ENCODE measurements around the gene RFTN2.
A peak's percentile ranks its signal among the peaks of the same experiment; 100 is the strongest.
"Not testable (repeated sequence)": the region's sequence is repeated elsewhere in the genome, so short reads cannot be mapped to it uniquely, and the experiment has no call there.

RFTN2 gene

DNA sequence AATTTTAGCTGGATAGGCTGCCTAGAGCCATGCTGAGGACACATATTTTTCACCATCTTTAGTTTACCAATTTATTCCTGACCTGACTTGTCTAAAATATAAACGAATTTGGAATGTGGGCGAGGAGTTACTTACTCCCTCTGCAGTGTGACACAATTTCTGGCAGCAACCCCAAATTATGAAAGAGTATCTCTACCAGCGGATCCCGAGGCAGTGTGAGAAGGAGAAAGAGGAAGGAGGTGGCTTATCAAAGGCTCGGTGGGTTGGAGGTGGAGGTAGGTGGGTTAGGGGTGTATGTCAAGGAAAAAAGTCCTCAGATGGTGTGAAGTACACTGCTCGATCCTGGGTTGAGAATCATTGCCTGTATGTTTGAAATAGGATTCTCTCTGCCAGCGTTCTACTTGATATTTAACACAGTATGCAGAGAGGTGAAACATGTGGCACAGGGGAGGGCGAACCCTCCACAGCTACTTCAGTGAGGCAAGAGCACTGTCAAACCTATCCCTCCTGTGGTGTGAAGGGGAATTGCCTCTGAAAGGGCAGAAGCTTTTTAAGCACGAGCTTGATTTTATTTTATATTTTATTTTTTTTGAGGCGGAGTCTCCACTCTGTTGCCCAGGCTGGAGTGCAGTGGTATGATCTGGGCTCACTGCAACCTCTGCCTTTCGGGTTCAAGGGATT, 76.0 kb downstream of the RFTN2 start:
- peak; percentile 32 for DNase-seq

DNA sequence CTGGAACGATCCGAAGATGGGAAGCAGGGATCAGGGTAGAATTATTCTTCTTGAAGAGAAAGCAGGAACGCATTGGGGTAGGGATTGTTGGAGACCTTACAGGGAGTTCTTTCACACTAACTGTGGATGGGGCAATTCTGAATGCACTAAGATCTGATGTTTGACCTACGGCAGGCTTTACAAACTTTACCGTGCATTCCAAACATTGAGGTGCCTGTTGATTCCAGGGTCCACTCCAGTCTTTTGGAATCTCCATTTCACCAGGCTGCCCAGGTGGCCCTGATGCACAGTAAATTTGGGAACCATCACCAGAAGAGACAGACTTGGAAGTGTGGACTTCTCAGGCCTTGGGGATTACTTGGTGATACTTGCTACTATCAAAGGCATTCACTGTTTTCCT, 76.9 kb downstream of the RFTN2 start:
- DNase-seq: no peak

DNA sequence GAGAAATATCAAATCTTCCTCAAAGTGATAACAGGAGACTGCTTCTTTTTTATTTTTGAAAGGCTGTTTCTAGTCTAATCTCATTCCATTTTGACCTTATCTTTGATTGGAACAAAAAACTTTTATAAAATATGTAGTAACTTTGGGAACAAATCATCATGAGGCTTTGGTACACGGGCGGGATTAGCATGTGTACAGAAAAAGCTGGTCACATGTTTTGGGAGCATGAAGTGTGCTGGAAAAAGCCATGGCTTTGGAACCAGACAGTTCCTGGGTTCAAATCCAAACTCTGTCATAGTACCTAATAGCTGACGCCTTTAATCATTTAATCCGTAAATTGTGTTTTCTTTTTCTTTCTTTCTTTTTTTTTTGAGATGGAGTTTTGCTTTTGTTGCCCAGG, 78.2 kb downstream of the RFTN2 start:
- DNase-seq: no peak

DNA sequence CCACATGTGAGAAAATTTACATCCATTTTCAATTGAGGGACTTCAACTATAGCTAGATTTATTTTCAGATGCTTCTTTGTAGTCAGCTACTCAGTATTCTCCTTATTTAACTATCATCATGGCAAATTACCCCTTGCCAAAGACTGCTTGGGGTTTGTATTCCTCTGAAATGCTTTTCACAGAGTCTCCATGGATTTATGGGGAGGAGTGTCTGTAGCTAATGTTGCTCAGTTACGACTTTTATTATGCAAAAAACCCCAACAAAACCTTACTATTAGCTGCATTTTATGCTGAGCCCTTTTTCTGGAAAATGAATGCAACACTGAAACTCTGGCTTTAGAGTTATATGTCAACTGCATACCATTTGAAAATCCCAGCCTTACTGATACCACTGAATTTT, 78.6 kb downstream of the RFTN2 start:
- DNase-seq: no peak

DNA sequence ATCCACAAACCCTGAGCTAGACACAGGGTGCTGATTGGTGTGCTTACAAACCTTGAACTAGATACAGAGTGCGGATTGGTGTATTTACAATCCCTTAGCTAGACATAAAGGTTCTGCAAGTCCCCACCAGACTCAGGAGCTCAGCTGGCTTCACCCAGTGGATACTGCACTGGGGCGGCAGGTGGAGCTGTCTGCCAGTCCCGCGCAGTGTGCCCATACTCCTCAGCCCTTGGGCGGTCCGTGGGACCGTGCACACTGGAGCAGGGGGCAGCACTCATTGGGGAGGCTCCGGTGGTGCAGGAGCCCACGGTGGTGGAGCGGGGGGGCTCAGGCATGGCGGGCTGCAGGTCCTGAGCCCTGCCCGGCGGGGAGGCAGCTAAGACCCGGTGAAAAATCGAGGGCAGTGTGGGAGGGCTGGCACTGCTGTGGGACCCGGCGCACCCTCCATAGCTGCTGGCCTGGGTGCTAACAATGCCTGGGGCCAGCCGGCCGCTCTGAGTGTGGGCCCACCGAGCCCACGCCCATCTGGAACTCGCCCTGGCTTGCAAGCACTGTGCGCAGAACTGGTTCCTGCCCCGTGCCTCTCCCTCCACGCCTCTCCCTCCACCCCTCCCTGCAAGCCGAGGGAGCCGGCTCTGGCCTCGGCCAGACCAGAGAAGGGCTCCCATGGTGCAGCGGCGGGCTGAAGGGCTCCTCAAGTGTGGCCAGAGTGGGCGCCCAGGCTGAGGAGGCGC, 83.9 kb downstream of the RFTN2 start:
- no peak for DNase-seq

DNA sequence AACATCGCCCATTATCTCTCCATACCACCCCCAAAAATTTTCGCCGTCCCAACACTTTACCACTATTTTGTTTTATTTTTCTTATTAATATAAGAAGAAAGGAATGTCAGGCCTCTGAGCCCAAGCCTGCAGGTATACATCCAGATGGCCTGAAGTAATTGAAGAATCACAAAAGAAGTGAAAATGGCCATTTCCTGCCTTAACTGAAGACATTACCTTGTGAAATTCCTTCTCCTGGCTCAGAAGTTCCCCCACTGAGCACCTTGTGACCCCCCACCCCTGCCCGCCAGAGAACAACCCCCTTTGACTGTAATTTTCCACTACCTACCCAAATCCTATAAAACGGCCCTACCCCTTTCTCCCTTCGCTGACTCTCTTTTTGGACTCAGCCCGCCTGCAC, 88.1 kb downstream of the RFTN2 start:
- DNase-seq: not testable (repeated sequence)

DNA sequence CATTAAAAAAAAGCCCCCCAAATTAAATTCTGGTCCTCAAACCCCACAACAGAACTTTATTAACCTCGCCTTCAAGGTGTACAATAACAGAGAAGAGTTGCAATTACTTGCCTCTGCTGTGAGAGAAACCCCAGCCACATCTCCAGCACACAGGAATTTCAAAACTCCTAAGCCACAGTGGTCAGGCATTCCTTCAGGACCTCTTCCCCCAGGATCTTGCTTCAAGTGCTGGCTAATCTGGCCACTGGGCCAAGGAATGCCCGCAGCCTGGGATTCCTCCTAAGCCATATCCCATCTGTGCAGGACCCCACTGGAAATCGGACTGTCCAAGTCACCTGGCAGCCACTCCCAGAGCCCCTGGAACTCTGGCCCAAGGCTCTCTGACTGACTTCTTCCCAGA, 95.2 kb downstream of the RFTN2 start:
- not testable (repeated sequence) for DNase-seq

DNA sequence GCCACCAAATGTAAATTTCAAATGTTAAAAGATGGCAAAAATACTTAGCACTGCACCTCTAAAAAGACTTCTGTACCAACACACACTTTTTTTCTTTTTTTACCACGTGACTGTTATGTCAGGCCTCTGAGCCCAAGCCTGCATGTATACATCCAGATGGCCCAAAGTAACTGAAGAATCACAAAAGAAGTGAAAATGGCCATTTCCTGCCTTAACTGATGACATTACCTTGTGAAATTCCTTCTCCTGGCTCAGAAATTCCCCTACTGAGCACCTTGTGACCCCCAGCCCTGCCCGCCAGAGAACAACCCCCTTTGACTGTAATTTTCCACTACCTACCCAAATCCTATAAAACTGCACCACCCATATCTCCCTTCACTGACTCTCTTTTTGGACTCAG, 97.1 kb downstream of the RFTN2 start:
- not testable (repeated sequence) for DNase-seq

DNA sequence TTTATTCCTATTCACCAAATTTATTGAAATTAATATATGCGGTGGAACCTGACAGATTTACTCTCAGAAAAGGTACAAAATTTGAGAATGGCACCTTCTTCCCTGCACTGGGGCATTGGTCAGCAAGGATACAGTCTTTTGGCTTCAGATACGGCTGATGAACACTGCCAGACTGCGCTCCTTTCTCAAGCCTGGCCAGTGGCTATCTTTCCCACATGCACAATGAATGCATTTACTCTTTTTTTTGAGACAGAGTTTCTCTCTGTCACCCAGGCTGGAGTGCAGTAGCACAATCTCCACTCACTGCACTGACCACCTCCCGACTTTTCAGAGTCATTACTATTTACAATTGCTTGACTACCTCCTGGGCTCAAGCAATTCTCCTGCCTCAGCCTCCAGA, 97.9 kb downstream of the RFTN2 start:
- no peak for DNase-seq

DNA sequence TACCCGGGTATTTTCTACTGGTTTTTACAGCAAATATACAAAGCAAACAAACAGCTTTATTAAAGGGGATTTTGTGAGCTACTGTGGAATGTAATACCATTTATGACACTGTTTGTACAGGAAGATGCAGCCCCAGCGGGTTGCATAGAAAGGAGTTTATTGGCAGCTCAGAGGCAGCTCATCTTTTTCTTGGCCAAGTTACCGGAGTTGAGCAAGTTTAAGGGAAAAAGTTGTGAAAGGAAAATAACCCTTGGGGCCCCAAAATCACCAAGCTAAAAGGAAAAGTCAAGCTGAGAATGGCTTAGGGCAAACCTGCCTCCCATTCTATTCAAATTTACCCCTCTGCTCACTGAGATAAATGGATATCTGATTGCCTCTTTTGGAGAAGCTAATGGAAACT, 98.8 kb downstream of the RFTN2 start:
- no peak for DNase-seq

DNA sequence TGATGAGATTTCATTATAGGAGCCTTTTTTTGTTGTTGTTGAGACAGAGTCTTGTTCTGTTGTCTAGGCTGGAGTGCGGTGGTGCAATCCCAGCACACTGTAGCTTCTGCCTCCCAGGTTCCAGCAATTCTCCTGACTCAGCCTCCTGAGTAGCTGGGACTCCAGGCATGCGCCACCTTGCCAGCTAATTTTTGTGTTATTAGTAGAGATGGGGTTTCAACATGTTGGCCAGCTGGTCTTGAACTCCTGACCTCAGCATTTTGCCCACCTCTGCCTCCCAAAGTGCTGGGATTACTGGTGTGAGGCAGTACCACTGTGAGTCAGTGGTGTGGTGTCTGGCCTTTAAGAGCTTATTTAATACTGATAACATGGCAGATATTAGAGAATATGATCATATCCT, 99.4 kb downstream of the RFTN2 start:
- no peak for DNase-seq

DNA sequence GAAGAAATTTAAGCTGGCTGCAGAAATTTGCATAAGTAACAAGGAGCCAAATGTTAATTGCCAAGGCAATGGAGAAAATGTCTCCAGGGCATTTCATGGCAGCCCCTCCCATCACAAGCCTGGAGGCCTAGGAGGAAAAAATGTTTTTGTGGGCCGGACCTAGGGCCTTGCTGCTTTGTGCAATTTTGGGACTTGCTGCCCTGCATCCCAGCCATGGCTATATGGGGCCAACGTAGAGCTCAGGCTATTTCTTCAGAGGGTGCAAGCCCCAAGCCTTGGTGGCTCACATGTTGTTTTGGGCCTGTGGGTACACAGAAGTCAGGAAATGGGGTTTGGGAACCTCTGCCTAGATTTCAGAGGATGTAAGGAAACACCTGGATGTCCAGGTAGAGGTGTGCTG, 101.8 kb downstream of the RFTN2 start:
- no peak for DNase-seq

DNA sequence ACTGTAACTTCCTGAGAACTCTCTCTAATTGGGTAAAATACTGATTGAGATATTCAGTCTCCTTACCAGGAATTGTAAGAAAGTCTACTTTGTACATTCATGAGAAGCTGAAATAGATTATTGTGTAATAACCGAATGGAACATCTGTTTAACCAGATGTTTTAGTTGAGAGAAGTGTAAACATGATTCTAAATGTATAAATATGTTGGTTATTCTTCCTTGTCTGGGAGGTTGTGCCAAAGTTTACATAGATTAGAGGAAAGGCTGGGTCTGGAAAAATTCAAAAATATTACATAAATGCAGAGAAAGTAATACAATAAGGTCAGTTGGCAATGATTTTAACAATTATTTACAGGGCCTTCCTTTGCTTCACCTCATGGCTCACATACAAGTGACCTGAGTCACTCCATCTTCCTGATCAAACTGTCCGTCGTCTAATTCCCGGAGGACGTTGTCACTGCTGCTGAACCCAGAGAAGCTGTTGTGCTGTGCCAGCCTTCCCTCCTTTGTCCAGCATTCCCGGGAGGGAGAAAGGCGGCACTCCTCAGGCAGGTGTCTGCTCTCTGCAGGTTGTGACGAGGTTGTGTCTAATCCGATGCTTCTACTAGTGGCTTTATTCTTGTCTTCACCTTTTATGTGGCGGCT, 103.6 kb downstream of the RFTN2 start:
- no peak for DNase-seq

DNA sequence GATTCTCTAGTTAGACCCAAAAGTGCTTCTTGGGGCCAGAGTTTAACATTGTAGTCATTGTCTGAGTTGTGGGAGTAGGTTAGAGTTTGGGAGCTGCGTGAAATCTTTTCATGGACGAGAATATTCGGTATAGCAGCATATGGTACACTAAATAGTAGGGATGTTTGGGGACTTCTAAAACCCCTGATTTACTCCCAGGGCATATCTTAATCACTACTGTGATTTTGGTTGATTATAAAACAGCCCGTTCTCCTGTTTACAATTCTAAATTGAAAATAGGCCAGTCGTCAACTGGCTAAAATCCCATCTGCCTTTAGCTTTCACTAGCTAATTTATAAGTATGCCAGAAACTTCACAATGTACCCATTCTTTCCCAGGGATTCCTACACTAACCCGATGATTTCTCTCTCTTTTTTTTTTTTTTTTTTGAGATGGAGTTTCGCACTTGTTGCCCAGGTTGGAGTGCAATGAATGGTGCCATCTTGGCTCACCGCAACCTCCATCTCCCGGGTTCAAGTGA, 115.2 kb downstream of the RFTN2 start:
- no peak for DNase-seq

DNA sequence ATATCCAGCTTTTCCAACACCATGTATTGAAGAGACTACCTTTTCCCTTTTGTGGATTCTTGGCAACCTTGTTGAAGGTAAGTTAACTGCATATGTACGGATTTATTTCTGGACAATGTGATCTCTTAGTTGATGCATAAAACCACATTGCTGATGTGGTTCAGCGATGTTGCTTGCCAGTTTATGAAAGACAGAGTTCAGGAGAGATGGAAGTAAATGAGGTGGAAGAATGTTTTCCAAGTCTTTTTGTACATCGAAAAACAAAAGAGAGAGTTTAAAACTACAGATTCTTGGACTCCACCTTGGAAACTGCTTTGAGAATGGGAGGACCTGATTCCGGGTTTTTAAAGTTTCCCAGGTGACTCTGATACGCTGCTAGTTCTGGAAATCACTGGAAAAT, 115.7 kb downstream of the RFTN2 start:
- DNase-seq: no peak

DNA sequence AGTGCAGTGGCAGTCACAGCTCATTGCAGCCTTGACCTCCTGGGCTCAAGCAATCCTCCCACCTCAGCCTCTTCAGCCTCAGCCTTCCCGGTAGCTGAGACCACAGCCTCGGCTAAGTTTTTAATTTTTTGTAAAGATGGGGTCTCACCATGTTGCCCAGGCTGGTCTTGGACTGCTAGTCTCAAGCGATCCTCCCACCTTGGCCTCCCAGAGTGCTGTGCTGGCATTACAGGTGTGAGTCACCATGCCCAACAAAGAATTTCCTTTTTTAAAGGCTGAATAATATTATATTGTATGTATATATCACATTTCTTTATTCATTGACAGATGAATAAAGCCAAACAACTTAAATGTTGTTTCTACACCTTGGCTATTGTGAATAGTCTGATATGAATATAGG, 117.0 kb downstream of the RFTN2 start:
- DNase-seq: no peak

DNA sequence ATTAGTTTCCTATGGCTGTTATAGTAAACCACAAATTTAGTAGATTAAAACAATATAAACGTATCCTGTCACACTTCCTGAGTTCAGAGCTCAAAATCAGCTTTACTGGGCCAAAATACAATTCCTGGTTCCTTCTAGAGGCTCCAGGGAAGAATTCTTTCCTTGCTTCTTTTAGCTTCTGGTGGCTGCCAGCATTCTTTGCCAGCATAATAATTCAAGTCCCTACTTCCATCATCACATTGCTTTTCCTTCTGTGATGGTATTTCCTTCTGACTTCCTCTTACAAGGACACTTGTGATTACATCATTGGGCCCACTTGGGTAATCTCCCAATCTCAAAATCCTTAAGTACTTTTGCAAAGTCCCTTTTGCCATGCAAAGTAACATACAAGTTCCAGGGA, 118.9 kb downstream of the RFTN2 start:
- no peak for DNase-seq

DNA sequence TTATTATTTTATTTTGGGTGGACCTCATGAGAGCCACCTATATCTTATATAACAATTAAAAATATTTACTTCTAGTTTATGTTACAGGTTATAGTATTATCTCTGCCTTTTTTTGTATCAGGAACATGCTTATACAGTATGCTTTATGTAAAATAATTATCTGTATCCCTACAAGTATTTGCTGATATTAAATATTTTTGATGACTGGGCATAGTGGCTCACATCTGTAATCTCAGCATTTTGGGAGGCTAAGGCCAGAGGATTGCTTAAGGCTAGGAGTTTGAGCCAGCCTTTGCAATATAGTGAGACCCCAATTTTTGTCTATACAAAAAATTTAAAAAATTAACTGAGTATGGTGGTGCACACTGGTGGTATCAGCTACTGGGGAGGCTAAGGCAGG, 119.9 kb downstream of the RFTN2 start:
- DNase-seq: no peak

DNA sequence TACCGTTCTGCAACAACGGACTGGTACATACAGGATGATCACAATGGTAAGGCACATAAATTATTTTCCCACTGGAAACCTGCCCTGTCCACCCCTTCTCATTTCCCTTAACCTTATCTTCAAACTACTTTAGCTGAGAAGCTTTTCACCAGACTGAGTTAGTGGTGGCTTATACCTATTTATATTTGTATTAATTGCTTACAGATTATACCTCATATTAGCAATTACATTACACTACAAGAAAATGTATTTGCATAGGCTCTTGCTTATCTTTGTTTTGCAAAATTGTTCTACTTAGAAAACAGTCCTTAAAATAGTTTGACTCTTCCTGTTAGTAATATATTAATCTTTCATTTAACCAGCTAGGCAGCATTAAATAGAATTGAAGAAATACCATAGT, 124.1 kb downstream of the RFTN2 start:
- DNase-seq: not testable (repeated sequence)

DNA sequence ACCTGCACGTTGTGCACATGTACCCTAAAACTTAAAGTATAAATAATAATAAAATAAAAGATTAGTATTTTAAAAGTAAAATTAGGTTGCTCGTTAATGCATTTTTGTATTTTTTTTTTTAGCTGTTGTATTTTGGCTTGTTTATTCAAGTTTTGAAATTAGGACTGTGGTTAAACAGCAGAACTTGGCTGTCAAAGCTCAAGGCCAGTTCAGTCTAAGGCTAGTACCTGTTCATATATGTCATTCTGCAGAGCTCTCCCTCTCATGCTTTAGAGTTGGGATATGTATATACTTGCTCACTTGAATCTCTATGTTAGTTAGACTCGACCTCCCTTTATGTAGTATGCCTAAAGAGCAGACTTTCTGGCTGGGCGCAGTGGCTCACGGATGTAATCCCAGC, 126.8 kb downstream of the RFTN2 start:
- no peak for DNase-seq

DNA sequence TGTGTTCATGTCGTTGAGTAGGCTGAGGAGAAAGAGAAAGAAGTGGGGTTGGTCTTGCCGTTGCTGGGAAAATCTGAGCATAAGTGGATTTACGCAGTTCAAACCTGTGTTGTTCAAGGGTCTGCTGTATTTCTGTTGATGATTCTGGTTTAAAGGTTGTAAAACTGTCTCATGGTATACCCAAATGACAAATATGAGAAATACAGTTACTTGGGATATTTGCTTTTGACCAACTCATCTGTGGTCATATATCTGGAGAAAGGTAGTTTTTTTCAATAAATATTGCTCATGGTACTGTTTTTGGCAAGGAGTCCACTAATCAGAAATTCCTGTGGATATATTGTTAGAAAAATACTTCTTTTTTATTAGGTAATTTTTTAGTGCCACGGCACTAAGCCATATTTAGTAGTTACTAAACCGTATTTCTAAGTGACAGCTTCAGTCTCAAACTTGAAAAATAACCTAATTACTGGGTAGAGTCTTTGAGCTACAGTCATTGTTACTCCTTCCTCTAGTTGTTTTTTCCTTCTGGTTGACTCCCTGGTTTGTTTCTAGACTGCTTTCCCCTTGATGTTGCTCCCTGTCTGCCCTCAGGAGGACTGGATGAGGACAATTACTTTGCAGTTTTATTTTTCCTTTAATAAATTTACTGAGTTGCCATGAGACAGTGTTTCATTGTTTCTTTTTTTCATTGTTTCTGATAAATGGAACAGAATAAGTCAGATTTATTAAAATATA, 128.1 kb downstream of the RFTN2 start:
- no peak for DNase-seq

DNA sequence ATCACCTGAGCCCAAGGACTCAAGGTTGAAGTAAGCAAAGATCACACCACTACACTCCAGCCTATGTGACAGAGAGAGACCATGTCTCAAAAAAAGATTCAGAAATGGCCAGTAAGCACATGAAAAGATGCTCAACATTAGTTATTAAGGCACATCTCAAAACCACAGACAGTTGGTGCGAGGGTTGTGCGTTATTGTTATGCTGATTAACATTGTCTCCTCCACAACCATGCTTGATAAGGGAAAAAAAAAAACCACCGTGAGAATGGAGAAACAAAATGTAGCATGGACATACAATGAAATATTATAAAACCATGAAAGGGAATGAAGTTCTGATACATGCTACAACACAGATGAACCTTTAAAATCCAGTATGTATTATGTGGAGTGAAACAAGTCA, 132.2 kb downstream of the RFTN2 start:
- DNase-seq: no peak

DNA sequence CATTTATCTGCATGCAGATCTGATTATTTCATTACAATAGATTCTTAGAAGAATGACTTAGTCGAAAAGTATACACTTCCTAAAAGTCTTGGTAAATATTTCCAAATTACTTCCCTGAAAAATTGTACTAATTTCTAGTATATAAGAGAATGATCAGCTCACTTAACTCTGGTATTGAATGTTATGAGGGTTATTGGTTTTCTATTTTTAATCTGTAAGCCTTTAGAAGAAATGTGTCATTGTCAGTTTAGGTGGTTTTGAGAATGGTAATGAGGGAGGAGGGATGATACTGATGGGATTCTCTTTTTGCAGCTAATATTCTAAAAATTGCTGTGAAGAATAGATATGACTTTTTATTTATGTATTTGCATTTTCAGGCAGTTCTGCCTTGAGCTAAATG, 135.7 kb downstream of the RFTN2 start:
- no peak for DNase-seq

Data from CD4-positive, alpha-beta T cell treated with Interleukin-17A for 1 hour (primary cell).